IPS-NIHi11 (cell line): ENCODE measurements around the gene PNMA5.
A peak's percentile ranks its signal among the peaks of the same experiment; 100 is the strongest.

Experiments
- DNase-seq: peaks from one replicate; pipeline ENCODE4 v3.0.0; 2012; ENCODE audit warnings: mixed read lengths, low spot score

PNMA5 gene

DNA sequence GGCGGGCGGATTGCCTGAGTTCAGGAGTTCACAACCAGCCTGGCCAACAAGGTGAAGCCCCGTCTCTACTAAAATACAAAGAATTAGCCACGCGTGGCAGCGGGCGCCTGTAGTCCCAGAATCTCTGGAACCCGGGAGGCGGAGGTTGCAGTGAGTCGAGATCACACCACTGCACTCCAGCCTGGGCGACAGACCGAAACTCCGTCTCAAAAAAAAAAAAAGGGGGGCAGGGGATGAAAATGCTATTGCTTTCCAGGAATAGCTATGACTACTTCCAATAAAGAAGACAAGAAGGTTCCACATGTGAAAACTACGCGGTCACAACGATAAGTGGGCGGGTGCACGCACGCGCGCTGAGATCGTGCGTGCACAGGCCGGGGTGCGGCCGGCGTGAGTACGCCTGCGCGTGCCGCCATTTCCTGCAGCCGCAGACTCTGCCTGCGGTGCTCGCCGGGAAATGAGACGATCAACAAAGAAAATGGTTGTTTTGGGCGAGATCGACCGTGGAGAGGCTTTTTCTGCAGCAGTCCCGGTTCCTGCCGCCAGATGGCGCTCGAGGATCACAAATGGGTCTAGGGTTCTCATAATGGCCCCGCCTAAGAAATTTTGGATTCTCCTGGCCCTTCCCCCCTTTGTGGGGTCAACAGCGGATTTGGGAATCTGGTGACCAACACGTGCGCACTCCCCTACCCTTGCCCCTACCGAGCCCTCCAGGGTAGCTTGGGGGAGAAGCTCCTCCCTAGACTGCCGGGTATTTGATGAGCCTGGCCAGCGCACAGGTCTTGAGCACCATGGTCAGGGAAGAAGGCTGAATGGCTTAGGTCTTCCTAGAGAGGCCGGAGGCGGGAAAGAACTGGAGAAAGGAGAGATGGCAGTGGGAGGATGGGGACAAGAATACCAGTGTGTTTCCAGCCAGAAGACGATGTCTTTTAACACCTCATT is 35.1 kb downstream of the PNMA5 start:
- peak; percentile 85 for DNase-seq

DNA sequence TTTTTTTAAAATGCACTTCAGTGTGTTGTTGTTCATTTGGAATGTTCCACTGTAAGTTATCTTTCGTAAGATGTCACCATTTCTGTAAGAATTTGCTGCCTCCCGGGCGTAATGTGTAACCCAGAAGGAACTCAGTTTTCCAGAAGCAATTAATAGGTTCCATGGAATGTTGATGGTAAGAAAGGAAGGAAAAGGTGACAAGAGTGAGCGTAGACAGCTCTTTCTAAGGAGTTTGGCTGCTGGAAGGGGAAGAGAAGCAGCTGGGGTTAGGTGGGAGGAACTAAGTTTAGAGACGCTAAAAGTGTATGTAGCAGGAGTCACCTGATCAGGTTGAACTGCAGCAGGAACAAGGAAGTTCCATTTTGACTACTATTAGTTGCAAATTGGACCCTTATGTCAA is 35.9 kb downstream of the PNMA5 start:
- DNase-seq = no peak

DNA sequence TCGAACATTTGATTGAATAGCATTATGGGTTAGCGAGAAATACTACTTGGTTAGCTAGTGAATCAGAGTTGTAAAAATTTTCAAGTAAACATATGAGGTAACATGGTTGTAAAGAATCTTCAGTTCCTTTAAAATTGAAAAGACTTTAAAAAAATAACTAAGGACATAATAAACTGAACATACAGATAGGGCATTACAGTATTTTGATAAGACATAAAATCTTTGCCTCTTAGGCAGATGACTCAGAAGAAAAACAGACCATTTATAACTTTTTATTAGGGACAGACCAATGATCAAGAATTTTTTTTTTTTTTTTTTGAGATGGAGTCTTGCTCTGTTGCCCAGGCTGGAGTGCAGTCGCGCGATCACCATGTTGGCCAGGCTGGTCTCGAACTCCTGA is 43.1 kb downstream of the PNMA5 start:
- no peak for DNase-seq

DNA sequence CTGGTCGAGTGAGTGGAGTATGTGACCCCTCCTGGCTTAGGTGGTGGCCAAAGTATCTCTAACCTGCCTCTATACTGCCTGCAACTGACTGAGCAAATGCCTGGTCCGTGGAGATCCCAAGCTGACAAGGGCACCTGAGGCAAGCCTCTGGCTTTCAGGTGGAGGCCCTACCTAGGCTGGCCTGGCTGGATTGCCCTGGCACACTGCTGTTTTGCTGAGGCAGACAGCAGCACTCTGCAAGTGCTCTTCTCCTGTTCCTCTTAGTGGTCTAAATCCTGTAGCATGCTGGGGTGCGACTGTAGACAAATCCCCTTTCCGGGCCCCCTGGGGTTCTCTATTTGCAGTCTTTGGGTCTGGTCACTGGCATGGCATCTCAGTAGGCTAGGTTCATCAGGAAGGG is 44.8 kb downstream of the PNMA5 start:
- no peak for DNase-seq

DNA sequence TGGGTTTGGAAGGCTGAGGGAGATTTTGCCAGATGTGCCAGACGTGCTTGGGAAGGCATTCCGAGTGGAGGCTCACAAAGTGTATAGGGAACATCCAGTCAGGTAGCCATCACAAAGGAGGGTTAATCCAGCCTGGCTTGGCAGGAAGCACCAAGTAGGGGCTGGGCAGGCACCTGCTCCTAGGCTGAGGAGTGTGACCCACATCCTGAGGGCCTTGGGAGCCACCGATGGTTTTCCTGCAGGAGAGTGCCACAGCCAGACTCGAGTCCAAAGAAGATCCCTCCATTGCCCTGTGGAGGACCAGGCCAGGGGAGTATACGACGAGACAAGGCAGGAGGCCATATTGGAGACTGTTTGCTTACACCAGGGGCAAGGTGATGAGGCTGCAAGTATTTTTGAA is 47.2 kb downstream of the PNMA5 start:
- DNase-seq = no peak

DNA sequence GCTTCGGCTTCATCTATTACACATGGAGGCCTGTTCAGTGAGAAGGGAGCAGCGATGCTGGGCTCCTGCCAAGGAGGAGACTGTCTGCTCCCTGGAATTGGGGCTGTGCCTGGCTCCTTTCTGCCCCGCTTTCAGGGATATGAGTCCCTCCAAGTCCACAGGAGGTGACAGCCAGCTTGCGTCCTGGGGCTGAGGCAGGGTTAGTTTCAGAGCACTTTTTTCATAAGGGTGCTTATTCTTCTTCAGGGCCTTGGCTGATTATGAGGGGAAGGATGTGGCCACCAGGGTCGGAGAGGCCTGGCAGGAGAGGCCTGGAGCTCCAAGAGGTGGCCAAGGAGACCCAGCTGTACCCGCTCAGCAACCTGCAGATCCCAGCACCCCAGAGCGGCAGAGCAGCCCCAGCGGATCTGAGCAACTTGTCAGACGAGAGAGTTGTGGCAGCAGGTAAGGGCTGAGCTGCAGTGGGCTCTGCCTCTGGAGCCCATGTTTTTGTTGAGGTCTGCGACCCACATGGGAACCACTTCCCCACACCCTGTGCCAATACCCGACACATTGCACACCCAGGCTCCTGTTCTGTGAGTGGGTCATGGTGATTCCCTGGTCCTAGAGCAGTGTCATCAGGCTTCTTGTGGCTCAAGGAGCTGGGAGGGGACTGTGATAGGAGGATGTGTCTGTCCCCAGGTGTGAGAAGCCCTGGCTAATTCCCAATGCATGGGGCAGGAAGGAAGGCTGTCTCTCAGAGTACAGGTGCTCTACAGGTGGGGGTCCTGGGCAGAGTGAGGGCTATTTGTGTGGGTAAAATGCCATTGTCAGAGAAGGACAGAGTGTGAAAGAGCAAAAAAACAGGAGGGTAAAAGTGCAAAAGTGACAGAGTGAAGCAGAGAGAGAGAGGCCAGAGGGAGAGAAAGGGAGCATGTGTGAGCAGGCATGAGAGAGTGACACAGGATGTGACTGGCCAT is 48.6 kb downstream of the PNMA5 start:
- DNase-seq = no peak

DNA sequence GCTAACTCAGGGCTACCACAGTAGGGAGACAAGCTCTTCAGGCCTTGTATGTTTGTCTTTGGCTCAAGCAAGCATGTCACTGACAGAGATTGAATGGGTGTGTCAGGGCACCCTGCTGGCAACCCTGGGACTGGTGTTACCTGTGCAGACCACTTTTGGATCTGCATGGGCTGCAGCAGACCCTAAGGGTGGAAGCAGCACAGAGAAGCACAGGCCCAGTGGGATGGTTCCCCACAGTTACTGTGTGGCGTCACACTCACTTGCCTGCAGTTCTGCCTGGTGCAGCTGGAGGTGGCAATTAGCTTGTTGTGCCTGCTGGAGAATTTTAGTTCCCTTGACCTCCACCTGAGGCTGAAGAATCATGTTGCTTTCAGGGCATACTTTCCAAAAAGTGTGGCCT is 50.1 kb downstream of the PNMA5 start:
- DNase-seq = no peak

DNA sequence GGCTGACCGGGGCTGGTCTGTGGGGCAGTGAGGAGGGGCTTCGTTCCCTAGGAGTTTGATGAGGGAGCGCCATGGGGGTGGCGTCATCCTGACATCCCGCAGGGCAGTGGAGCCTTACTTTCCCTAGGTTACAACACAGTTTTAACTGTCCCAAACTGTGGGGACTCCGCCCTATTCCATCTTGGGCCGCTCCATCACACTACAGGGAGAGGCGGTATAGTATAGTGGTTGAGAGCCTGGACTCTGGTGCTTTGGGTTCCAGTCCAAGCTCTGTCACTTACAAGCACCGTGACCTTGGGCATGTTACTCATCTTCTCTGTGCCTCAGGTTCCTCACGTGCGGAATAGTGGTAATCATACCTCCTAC is 51.9 kb downstream of the PNMA5 start:
- no peak for DNase-seq

DNA sequence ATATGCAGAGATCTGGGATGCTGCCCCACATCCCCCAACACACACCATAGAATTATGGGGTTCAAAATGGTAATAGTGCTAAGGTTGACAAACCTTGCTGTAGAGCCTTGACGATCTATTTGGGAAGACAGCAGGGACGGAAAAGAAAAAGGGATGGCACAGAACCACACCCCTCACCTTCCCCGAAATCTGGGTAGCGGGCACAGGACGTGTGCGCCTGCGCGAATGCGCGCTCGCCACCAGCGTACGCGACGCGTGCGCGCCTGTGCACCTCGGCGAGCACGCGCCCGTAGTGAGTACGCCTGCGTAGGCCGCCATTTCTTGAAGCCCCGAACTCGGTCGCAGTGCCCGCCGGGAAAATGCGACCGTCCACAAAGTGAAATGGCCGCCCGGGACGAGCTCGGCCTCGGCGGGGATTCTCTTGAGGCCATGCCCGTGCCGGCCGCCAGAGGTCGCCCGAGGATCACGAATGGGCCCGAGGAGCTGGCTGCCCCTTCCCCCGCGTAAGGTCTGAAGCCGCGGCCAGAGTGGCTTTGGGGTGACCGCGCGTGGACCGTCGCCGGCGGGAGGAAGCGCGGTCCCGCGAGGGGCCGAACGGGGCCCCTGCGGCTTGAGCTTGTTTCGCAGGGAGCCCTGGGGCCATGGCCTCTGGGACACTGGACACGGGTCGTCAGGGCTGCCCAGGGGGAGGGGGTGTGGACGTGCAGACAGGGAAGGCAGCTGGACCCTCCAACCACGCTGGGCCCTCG is 52.4 kb downstream of the PNMA5 start:
- peak; percentile 92 for DNase-seq
